Caki2 (cell line): ENCODE measurements around the gene RGS9BP. TPM values are rescaled to one million over a fixed set of nuclear protein-coding genes. Genes with fewer than 3 reads are reported as not detected.
A peak's percentile ranks its signal among the peaks of the same experiment; 100 is the strongest.
"Not testable (repeated sequence)": the region's sequence is repeated elsewhere in the genome, so short reads cannot be mapped to it uniquely, and the experiment has no call there.

Experiments
- DNase-seq: peaks from one replicate; pipeline ENCODE4 v3.0.0-alpha.2; 2015; ENCODE audit warnings: low read depth
- in situ Hi-C: cut with HindIII; loops from 2 replicates; pipeline ENCODE4 v1.10.0; 2016; ENCODE audit warnings: low sequenced_read_pairs, low pct_unique_long_range_greater_than_20kb, mixed read lengths
- total RNA-seq: library from RNA; depleted of rRNA; stranded (reverse); fragments of >200 nt; shearing (Covaris generic); gene quantifications from 2 replicates; pipeline ENCODE4 v1.2.3, GENCODE V29; 2014; ENCODE audit warnings: low replicate concordance

Gene RGS9BP
- total RNA-seq, 1 experiment from 2014 or later = 2.1 TPM

DNA sequence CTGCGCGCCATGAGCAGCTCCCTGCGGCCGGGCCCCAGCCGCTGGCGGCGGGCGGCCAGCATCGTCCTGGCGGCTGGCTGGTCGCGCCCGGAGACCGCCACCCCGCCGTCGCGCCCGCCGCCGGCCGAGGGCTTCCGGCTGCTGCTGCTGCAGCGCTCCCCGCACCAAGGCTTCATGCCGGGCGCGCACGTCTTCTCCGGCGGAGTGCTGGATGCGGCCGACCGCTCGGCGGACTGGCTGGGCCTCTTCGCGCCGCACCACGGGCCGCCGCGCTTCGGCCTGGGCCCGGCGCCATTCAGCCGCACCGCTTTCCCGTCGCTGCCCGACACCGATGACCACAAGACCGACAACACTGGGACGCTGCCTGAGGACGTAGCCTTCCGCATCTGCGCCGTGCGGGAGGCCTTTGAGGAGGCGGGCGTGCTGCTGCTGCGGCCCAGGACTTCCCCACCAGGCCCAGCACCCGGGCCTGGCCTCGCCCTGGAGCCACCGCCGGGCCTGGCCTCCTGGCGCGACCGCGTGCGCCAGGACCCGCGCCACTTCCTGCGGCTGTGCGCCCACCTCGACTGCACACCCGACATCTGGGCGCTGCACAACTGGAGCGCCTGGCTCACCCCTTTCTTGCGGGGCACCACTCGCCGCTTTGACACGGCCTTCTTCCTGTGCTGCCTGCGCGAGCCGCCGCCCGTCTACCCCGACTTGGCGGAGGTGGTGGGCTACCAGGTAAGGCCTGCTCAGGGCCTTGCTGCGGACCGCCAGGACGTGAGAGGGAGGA, 16.5 kb downstream of the RGS9BP start:
- peak; percentile 76 for DNase-seq
- in situ Hi-C loops = no loop called here

- in situ Hi-C loops = no loop called here
- no peak for DNase-seq
These were observed 17.0 kb downstream of the RGS9BP start for GRCh38 chr19:32692727-32693061.

DNA sequence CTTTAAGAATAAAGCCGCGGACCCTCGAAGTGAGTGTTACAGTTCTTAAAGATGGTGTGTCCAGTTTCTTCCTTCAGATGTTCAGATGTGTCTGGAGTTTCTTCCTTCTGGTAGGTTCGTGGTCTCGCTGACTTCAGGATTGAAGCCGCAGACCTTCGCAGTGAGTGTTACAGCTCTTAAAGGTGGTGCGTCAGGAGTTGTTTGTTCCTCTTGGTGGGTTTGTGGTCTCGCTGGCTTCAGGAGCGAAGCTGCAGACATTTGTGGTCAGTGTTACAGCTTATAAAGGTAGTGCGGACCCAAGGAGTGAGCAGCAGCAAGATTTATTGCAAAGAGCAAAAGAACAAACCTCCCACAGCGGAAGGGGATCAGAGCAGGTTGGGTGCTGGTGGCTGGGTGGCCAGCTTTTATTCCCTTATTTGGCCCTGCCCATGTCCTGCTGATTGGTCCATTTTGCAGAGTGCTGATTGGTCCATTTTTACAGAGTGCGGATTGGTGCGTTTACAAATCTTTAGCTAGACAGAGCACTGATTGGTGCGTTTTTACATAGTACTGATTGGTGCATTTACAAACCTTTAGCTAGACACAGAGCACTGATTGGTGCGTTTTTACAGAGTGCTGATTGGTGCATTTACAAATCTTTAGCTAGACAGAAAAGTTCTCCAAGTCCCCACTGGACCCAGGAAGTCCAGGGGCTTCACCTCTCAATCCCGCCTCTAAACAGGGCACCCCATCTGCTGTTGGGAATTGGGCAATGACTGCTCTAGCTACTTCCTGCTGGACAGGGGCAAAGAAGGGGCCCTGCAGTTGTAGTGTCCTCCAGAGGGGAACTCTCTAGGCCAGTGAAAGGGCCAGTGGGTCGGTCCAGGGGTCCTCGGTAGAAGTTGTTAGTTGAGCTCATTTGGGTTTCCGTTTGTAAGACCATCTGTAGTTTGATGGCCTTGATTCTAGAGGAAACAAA, 17.8 kb downstream of the RGS9BP start:
- peak; percentile 43 for DNase-seq
- in situ Hi-C loops = not testable (repeated sequence)

- DNase-seq, in situ Hi-C loops: not testable (repeated sequence)
These were observed 18.7 kb downstream of the RGS9BP start for GRCh38 chr19:32694316-32694715.

GRCh38 chr19:32694851-32695250, 19.2 kb downstream of the RGS9BP start:
- DNase-seq, in situ Hi-C loops: not testable (repeated sequence)

DNA sequence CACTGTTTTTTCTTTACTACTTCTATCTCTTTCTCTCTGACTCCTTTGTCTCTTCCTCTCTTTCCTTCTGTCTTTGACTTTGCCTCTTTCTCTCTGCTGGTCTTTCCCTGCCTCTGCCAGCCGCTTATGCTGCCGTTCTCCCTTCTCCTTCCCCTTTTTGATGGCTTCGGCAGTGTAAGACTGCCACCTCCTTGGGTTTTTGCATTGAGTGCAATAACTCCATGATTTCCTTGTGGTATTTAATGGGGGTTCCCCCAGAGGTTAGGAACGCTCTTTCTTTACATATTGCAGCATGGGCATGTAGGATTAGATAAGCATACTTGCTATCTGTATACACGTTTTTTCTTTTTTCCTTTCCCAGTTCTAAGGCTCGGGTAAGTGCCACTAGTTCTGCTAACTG, 19.9 kb downstream of the RGS9BP start:
- DNase-seq, in situ Hi-C loops: not testable (repeated sequence)

DNA sequence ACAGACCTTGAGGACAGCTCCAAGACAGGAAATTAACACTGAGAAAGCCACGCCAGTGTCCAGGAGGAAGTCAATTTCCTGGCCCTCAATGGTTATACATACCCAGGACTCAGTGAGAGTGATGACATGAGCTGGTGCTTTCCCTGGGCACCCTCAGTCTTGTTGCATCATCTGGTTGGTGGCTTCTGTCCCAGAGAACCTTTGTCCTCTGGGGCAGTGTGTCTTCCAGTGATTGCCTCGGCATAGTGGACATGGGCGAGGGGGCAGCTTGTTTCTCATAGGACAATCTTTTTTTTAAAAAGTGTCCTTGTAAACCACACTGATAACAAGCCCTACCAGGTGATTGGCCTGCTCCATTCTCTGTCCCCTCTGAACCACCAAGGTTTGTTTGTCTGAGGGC, 21.1 kb downstream of the RGS9BP start:
- DNase-seq, in situ Hi-C loops: not testable (repeated sequence)

GRCh38 chr19:32700129-32700528, 24.5 kb downstream of the RGS9BP start:
- in situ Hi-C loops, DNase-seq: not testable (repeated sequence)

DNA sequence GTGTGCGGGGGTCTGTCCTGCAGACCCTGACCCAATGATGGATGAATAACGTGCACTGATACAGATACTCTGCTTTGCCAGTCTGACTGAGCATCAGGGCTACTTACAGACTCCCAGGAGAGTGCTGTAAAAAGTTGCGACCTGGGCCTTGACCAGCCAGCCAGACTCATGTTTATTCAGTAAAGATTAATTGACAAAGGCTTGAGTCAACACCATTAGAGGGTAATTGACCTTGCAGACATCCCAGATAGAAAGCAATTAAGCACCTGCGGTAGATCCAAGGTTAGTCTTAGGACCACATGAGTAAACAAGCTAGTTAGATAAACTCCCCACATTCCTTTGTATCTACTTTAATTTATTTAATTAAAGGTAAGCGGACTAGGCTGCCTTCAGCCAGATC, 26.4 kb downstream of the RGS9BP start:
- in situ Hi-C loops = no loop called here

GRCh38 chr19:32704006-32704405, 28.4 kb downstream of the RGS9BP start:
- in situ Hi-C loops, DNase-seq: not testable (repeated sequence)

More for the DNA sequence above, 26.4 kb downstream of the RGS9BP start:
- no peak for DNase-seq

DNA sequence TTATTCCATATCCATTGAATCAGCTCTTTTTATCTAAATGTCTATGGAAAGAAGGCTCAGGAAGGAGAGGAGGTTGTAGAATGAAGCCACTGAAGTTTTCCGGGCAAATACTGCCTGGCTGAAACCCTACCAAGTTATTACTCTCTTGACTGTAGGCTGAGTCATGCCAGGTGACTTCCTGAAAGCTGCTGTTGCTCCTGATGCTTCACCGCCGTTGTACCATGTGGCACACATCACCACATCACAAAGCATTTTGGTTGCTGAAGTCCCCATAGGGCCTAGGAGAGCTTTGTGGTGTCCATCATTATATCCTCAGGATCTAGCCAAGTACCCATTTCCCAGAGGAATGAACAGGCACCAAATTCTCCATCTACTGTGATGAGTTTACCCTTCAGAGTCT, 32.8 kb downstream of the RGS9BP start:
- no peak for DNase-seq

GRCh38 chr19:32709032-32709431, 33.4 kb downstream of the RGS9BP start:
- in situ Hi-C loops = no loop called here
- DNase-seq = no peak

More for the DNA sequence above, 32.8 kb downstream of the RGS9BP start:
- in situ Hi-C loops = no loop called here

DNA sequence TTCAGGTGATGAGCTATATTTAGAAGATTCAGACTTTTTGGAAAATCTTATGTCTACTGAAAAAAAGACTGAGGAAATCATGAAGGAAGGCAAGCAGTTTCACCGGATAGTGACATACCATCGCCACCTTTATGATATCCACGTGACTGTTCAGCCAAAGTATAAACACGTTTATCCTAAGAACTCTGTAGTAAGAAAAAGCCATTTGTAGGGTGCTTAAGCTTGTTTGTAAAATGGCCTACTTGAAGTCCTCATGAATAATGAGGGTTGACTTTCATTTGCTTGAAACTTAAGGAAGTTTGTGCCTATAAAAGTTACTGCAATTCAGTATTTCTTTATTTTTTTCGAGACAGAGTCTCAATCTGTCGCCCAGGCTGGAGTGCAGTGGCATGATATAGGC, 36.1 kb downstream of the RGS9BP start:
- no peak for DNase-seq
- in situ Hi-C loops = no loop called here

- in situ Hi-C loops, DNase-seq: not testable (repeated sequence)
These were observed 40.6 kb downstream of the RGS9BP start for GRCh38 chr19:32716203-32716602.

DNA sequence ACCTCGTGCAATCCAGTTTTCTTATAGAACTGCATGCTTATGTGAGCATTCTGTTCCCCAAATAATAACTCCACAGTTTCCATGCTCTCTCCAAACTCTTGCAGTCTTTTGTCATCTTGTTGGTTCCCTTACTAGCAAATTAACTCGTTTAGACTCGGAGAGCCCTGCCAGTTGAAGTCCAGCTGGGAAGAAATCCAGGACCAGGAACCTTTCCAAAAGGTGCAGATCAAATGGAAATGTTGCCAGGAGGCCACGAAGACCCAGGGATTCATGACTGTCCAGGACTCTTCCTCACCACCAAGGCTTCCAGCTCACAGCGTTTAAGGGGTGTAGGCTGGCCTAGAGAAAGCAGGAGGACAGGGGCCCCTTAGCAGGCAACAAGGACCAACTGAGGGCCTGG, 41.8 kb downstream of the RGS9BP start:
- no peak for DNase-seq
- in situ Hi-C loops = no loop called here

DNA sequence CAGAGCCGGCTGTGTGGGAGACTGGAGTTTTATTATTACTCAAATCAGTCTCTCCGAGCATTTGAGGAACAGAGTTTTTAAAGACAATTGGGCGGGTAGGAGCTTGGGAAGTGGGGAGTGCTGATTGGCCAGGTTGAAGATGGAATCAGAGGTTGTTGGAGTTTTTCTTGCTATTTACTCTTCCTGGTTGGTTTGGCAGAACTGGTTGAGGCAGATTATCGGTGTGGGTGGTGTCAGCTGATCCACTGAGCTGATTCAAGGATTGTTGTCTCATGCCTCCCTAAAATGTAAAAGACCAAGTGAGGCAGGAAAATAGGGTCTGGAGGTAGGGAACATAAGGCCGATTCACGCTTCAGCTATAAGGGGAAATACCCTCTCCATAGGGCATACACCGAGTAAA, 42.6 kb downstream of the RGS9BP start:
- DNase-seq = no peak

GRCh38 chr19:32719611-32720059, 44.0 kb downstream of the RGS9BP start, which contains the start of gene TDRD12:
Gene TDRD12 (plus strand): TSS chr19:32719767. CDS start chr19:32720073, 306 bp downstream.
- DNase-seq = no peak
- in situ Hi-C loops = no loop called here

More for the DNA sequence above, 42.6 kb downstream of the RGS9BP start:
- in situ Hi-C loops = no loop called here

GRCh38 chr19:32720216-32720935, 44.7 kb downstream of the RGS9BP start:
- no peak for DNase-seq
- in situ Hi-C loops = no loop called here
